Transverse colon (tissue), 4 donors: ENCODE data around the gene FETUB. TPM values are rescaled to one million over a fixed set of nuclear protein-coding genes. Genes with fewer than 3 reads are reported as not detected.

Experiments
- DNase-seq: peaks from one replicate; pipeline ENCODE4 v3.0.0-alpha.2; 2019
- H3K27ac ChIP-seq, 4 donors: fragments of 200-600 bp; sonication (generic); 2 replicates each; pipeline ENCODE4 v1.5.1; 2016 to 2018; ENCODE audit warnings: inconsistent platforms in 4 of 4
- H3K27me3 ChIP-seq: fragments of 200-600 bp; sonication (generic); 2 replicates; pipeline ENCODE4 v1.5.1; 2017; ENCODE audit warnings: inconsistent platforms
- H3K36me3 ChIP-seq, 4 donors: fragments of 200-600 bp; sonication (generic); 2 replicates each; pipeline ENCODE4 v1.5.1; 2017 to 2019; ENCODE audit warnings: inconsistent platforms in 4 of 4
- H3K4me1 ChIP-seq, 4 donors: fragments of 200-600 bp; sonication (generic); 2 replicates each; pipeline ENCODE4 v1.5.1; 2017 to 2020; ENCODE audit warnings: inconsistent platforms in 4 of 4
- H3K4me3 ChIP-seq, 4 donors: fragments of 200-600 bp; sonication (generic); 1 replicate in 1 of 4; 2 replicates in 3 of 4; pipeline versions ENCODE4 v1.5.1 to v1.6.1; 2017 to 2019; ENCODE audit warnings: inconsistent platforms in 4 of 4
- H3K9me3 ChIP-seq, 2 donors: fragments of 200-600 bp; sonication (generic); 2 replicates each; pipeline ENCODE4 v1.5.1; 2017 to 2019; ENCODE audit warnings: inconsistent platforms in 2 of 2
- EP300 ChIP-seq: sonication (generic); formaldehyde crosslinking; IDR thresholded peaks from one replicate; pipeline ENCODE4 v1.6.1; 2017; ENCODE audit warnings: antibody characterized with exemption, low read depth
- POLR2A ChIP-seq: fragments of 450-650 bp; IDR thresholded peaks from one replicate; pipeline ENCODE4 v1.6.1; 2016; ENCODE audit warnings: antibody characterized with exemption, mild to moderate bottlenecking, moderate library complexity
- POLR2AphosphoS5 ChIP-seq, 3 donors: sonication (generic); formaldehyde crosslinking; IDR thresholded peaks; one replicate each; pipeline ENCODE4 v1.6.1; 2016; ENCODE audit warnings: antibody characterized with exemption in 3 of 3
- WGBS, 2 donors: methylation state at CpG; one replicate each; pipeline ENCODE4 v1.1.5; 2018; ENCODE audit warnings: low coverage in 1 of 2; 5-methylcytosine and 5-hydroxymethylcytosine counted together
- in situ Hi-C, 4 donors: fragments of 200-750 bp; cut with MboI; loops; one replicate each; pipeline versions ENCODE4 v1.15.0 to v1.15.1; 2017; ENCODE audit warnings: low sequenced_read_pairs in 3 of 4, low pct_ligation_motif_present in 1 of 4, low pct_unique_long_range_greater_than_20kb in 1 of 4
- intact Hi-C: fragments of 100-400 bp; cut with DNase I; formaldehyde crosslinking; loops from one replicate; pipeline ENCODE4 v1.15.1; 2023; ENCODE audit warnings: low total_unique reads
- total RNA-seq, 4 donors: library from RNA; depleted of rRNA; stranded (reverse); fragments of >200 nt; gene quantifications; one replicate each; pipeline ENCODE4 v1.1.0, GENCODE V29; 2016
- TF ChIP-seq, protein P1 (sequence below), 5 experiments: fragments of 200-600 bp in 3 of 5; fragments of 450-650 bp in 2 of 5; sonication (generic) in 3 of 5; IDR thresholded peaks; 1 replicate in 2 of 5; 2 replicates in 3 of 5; pipeline ENCODE4 v1.5.1; 2016 to 2017; ENCODE audit warnings: antibody characterized with exemption in 5 of 5, inconsistent platforms in 3 of 5, mild to moderate bottlenecking in 2 of 5, moderate library complexity in 1 of 5

The FETUB gene
- total RNA-seq, 4 donors from 2014 or later, result not detected

DNA sequence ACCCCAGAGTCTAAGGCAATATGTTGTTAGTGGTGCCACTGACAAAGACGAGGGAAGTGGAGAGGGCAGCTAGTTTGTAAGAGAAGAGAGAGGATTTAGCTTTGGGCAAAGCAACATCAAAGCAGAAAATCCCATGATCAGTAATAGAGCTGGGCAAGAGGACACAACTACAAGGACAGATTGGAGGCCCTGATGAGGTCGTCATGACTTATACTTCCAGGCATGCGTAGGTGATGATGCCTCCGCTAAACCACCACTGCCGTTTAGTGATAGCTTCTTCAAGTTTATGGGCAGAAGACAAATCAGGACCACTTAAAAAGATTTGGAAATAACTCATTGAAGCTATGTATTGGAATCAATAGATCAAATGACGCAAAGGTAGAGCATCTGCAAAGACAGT is 28.2 kb downstream of the FETUB start:
- 70 to 71% methylated on average over 5 to 6 of the region's 6 CpGs for WGBS, 2 donors
- no peaks in the 10 kb centered on the region for H3K36me3 ChIP-seq
- no peak overlapping the region for H3K4me3 ChIP-seq
- TF ChIP-seq POLR2A (no peak), POLR2AphosphoS5 (IDR thresholded peaks at IDR 0.05) (no peak), EP300 (no peak)
- TF ChIP-seq, protein P1, sequence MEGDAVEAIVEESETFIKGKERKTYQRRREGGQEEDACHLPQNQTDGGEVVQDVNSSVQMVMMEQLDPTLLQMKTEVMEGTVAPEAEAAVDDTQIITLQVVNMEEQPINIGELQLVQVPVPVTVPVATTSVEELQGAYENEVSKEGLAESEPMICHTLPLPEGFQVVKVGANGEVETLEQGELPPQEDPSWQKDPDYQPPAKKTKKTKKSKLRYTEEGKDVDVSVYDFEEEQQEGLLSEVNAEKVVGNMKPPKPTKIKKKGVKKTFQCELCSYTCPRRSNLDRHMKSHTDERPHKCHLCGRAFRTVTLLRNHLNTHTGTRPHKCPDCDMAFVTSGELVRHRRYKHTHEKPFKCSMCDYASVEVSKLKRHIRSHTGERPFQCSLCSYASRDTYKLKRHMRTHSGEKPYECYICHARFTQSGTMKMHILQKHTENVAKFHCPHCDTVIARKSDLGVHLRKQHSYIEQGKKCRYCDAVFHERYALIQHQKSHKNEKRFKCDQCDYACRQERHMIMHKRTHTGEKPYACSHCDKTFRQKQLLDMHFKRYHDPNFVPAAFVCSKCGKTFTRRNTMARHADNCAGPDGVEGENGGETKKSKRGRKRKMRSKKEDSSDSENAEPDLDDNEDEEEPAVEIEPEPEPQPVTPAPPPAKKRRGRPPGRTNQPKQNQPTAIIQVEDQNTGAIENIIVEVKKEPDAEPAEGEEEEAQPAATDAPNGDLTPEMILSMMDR (IDR thresholded peaks at IDR 0.05), result no peak
- H3K27me3 ChIP-seq, result no peaks in the 10 kb centered on the region
- DNase-seq, result no peak
- in situ Hi-C loops (no loop called here), intact Hi-C loops (no loop called here)
- H3K9me3 ChIP-seq, result no peaks in the 10 kb centered on the region
- H3K4me1 ChIP-seq, result no peaks in the 10 kb centered on the region
- H3K27ac ChIP-seq, result no peak overlapping the region

DNA sequence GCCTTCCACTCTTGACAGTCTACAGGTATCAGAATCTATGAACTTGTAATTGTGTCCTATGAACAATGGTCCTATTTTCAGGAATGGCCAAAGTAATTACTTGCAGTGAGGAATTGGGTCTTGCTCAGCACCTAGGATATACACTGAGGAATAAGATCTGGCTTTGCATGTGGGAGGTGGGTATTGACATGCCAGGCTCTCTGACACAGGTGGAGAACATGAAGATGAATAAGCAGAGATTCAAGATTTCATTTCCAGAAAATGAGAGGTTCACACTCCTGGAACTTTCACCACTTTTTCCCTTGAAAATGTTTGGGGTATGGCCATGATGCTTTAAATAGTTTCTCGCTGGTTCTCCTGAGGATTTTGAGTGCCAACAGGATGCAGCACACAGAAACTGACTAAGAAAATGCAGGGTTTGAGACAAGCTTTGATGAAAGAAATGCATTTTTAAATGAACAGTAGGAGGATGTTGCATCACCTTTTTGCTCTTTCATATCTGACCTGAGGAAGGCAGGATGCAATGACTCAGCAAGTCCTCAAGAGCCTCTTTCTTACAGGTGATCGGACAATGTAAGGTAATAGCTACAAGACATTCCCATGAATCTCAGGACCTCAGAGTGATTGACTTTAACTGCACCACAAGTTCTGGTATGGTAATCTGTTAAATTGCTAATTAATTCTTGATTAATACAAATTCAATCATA is 29.3 kb downstream of the FETUB start:
- Histone ChIP-seq H3K36me3 (no peaks in the 10 kb centered on the region), H3K9me3 (no peaks in the 10 kb centered on the region), H3K27me3 (no peaks in the 10 kb centered on the region), H3K4me3 (no peak overlapping the region), H3K27ac (no peak overlapping the region), H3K4me1 (no peaks in the 10 kb centered on the region)
- 86 to 94% methylated on average over 2 of the region's 2 CpGs for WGBS, 2 donors
- intact Hi-C loops, result no loop called here
- no peak for TF ChIP-seq POLR2AphosphoS5 (IDR thresholded peaks at IDR 0.05)
- TF ChIP-seq, protein P1 (IDR thresholded peaks at IDR 0.05), result no peak
- TF ChIP-seq EP300, result no peak
- no peak for TF ChIP-seq POLR2A
- no peak for DNase-seq
- in situ Hi-C loops, result no loop called here

DNA sequence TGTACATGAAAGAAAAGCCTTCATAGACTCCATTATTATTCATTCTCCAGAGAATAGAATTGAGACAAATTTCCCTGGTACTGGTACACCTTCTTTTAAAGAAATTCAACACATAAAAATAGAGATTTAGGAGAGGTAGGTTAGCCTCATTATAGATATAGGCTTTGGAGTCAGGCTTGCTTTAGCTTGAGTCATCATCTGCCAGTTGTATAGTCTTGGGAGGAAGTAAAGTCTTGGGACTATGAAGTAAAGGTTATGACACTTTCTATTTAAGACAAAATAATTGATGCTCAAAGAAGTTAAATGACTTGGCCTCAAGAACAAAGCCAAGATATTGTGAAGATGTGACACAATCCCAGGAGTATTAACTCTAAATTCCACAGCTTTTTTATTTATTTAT is 30.0 kb downstream of the FETUB start:
- intact Hi-C loops, result no loop called here
- no peak overlapping the region for H3K4me3 ChIP-seq
- no peaks in the 10 kb centered on the region for H3K36me3 ChIP-seq
- no peak overlapping the region for H3K27ac ChIP-seq
- DNase-seq, result no peak
- TF ChIP-seq POLR2A (no peak), EP300 (no peak), POLR2AphosphoS5 (IDR thresholded peaks at IDR 0.05) (no peak)
- TF ChIP-seq, protein P1 (IDR thresholded peaks at IDR 0.05), result no peak
- H3K27me3 ChIP-seq, result no peaks in the 10 kb centered on the region
- H3K4me1 ChIP-seq, result no peaks in the 10 kb centered on the region
- in situ Hi-C loops, result no loop called here
- H3K9me3 ChIP-seq, result no peaks in the 10 kb centered on the region

- Histone ChIP-seq H3K4me1 (no peaks in the 10 kb centered on the region), H3K4me3 (no peak overlapping the region), H3K27ac (no peak overlapping the region), H3K27me3 (no peaks in the 10 kb centered on the region), H3K9me3 (no peaks in the 10 kb centered on the region), H3K36me3 (no peaks in the 10 kb centered on the region)
- DNase-seq, result no peak
- TF ChIP-seq, protein P1 (IDR thresholded peaks at IDR 0.05), result no peak
- no peak for TF ChIP-seq POLR2AphosphoS5 (IDR thresholded peaks at IDR 0.05)
- TF ChIP-seq EP300, result no peak
- TF ChIP-seq POLR2A, result no peak
- WGBS, 2 donors, result 85 to 87% methylated on average over 2 to 3 of the region's 3 CpGs
- in situ Hi-C loops, result no loop called here
- intact Hi-C loops, result no loop called here
These were observed 30.9 kb downstream of the FETUB start for GRCh38 chr3:186671051-186671450.
